ENCODE measurements around the gene NSMCE3.

NSMCE3 gene

DNA sequence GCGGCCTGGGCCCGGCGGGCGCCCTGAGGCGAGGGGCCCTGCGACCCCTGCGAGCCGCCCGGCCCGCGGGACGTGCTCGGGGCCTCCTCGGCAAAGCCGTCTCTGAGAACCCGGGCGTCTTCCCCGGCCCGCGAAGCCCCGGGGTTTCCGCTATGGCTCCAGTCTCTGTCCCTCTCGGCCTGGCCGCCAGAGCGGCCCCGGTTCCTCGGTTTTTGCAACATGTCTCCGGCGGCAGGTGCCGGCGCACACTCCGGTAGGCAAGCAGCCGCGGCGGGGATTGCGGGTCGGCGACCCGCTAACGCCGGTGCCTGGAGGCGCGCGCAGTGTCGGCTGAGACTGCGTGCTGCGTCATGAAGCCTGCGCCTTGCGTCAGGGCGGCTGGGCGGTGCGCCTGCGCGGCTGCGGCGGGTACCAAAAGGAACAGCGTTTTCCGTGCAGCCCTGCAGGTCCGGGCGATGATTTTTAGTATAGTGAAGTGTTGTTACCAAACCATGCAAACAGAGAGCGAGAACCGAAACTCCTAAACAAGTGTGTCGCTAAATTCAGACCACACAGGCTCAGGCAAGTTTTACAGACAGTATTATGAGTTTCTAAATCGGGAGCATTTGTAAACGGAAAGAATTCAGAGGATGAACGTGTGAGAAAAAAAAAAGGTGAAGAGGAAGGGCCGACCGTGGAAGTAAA is at the start of gene NSMCE3:
Gene NSMCE3, minus strand, starts transcription at position 338 of the 684 bp plus-strand sequence. Its CDS starts 117 bp downstream, at position 221.
- peak; percentile 88 for DNase-seq

DNA sequence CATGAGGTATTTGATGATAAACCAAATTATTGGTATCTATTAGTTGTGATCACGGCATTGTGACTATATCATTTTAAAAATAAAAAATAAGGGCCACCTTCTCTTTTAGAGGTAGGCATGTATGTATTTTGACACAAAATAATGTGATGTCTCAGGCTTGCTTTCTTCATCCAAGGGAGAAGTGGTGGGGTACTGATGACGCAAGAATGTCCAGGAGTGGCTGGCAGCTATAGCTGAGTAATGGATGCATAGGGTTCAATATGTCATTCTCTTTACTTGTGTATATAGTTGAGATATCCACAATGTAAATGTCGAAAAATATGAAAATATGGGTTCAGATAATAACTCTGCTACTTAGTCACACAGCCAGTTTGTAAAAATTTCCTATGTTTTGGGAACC is 46.8 kb upstream of the NSMCE3 start:
- DNase-seq: no peak

DNA sequence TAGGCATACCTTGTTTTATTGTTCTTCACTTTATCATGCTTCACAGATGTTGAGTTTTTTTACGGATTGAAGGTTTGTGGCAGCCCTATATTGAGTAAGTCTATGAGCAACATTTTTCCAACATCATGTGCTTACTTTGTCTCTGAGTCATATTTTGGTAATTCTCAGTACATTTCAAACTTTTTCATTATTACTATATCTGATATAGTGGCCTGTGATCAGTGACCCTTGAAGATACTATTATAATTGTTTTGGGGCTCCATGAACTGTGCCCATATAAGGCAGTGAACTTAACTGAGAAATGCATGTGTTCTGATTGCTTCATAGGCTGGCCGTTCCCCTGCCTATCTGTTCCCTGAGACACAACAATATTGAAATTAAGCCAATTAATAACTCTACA is 42.8 kb upstream of the NSMCE3 start:
- DNase-seq: no peak

DNA sequence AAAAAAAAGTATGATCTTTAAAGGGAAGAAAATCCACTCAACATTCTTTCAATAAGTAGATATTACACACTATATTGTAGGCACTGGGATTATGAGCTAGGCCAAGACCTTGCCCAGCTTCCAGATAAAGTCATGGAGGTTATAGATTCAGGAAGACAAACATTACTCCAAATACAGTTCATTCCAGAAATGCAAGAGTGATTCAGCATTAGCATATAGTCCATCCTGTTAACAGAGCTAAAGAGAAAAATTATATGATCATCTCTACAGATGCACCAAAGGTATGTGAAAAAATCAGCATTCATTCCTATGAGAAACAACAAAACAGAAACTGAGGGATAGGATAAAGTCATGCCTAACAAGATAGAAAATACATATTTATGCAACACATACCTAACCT is 42.1 kb upstream of the NSMCE3 start:
- DNase-seq: no peak

DNA sequence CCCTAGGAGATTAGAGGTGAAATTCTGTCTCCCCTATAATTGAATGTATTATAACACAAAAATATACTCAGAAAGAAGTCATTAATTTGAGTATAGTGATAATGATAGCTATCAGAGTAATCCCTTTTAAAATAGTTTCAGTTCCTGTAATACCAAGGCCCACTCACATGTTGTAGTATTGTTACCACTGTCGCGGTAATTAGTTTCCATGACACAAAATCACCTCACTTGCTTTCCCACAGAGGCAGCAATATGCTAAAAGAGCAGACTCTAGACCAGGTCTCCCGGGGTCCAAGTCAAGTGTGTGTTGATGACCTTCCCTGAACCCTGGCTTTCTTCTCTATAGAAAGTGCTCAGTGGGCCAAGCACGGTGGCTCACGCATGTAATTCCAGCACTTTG is 39.5 kb upstream of the NSMCE3 start:
- no peak for DNase-seq

DNA sequence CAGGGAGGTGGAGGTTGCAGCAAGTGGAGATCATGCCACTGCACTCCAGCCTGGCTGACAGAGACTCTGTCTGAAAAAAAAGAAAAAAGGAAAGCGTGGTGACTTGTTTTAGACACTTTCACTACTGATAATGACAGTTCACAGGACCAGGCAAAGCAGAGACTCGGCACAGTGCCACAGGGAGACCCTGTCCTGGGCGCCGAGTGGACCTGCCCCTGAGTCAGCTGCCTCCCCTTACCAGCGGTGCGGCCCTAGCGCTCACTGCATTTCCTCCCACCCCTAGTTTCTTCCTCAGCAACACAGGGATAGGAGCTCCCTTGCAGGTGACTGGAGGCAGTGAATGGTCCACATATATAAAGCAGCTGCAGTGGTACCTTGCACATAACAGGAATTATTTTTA is 38.7 kb upstream of the NSMCE3 start:
- no peak for DNase-seq

DNA sequence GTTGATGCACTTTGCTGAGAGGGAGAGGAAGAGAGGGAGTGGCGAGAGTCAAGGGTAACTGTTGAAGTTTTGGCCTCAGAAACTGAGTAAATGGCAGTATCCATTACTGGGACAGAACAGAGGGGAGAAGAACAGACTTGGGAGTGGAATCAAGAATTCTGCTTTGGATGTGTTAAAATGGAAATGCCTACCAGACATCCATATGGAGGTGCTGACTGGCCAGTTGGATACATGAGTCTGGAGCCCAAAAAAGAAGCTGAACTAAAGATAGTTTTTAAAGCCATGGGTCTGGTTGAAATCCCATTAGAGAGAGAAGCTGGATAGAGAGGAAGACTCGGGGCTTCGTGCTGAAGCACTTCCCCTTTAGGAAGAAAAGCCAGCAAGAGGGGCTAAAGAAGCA is 35.9 kb upstream of the NSMCE3 start:
- no peak for DNase-seq

DNA sequence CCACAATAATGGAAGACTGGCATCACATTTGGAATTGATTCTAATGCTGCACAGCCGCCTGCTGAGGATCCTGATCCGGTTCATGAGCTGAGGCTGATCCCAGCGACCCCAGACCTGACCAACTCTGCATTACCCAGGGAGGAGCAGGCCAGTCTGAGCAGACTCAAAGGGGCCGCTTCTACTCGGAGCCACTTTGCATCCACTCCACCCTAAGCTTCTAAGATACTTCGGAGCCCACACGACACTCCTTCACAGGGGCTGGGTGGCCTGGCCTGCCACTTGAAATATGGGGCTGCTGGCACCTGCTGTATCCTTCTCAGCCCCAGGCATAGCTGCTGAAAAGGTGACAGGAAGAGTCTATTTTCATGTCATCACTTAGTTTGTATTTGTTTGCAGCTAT is 33.2 kb upstream of the NSMCE3 start:
- DNase-seq: no peak

DNA sequence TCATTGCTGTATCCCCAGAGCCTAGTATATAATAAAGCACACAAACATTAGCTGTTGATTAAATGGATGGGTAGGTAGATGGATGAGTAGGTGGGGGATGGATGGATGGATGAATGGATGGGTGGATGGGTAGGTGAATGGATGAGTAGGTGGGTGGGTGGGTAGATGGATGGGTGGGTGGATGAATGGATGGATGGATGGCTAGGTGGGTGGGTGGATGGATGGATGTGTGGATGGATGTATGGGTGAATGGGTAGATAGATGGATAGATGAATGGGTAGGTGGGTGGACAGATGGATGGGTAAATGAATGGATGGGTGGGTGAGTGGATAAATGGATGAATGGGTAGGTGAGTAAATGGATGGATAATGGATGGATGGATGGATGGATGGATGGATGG is 30.2 kb upstream of the NSMCE3 start:
- DNase-seq: no peak

DNA sequence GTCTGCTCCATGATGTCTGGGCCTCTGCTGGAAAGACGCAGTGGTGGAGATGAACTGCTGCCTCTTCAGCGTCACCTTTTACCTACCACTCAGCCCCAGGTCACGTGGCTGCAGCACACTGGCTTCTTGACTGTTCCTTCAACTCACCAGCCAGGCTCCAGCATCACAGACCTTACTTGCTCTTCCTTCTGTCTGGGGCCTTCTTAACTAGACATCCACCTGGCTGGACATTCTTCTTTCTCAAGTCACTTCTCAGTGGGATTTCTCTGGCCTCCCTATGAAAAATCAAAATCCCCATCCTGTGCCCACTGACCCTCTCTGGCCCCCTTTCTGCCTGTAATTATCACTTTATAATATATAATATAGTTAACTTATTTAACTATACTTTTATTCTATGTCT is 29.7 kb upstream of the NSMCE3 start:
- DNase-seq: no peak

DNA sequence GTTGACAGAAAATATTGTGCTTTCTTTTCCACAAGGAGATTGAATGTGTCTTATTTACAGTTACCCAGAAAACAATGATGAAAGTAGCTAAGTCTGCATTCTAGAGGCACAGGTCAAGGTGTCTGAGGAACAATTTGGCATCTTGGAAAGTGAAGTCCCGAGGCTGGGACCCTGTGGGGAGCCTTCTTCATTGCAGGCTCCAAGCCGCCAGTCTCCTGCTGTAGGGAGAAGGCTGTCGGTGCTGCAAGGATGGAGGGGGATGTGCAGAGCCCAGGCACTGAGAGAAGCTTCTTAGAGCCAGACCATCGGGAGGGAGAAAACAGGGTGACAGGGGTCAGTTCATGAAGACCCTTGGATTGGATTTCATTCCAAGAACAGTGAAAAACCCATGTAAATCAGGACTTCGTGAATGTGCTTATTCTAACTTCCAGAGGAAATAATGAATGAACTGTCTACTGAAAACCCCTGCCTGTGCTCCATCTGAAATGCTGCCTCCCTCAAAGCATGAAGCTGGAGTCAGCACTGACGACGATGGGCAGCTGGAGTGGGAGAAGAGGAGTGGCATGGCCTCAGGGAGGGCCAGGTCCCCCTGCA is 25.2 kb upstream of the NSMCE3 start:
- DNase-seq: no peak

DNA sequence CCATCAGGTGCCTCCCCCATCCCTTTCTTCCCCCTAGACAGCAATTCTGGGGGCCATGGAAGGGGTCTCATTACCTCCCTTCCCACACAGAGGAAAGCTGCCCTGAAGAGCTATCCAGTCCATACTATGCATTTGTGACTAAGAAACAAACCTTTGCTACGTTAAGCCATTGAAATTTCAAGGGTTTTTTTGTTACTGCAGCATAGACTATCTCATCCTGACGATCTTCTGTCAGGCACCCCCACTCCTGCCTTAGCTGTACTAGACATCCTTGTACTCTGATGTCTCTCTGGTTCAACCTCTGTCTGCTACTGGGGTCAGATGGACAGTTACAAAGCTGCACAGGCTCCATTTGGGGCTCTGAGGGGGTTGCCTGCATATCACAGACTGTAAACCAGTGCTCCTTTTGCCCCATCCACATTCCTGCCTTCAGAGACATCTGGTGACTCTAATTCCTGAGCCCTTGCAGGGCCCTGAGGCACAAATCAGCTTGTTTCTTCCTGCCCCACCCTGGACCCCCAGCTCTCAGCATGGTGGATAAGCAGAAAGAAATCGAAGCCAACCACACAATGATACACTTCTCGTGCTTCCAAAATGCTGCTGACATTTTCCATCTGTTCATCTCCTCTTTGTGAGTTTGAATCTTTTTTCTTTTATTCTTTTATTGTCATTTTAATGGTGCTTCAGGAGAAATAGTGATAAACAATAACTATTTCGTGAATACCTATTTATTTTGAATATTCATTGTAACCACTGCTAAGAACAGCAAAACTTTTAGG is 21.6 kb upstream of the NSMCE3 start:
- DNase-seq: no peak

DNA sequence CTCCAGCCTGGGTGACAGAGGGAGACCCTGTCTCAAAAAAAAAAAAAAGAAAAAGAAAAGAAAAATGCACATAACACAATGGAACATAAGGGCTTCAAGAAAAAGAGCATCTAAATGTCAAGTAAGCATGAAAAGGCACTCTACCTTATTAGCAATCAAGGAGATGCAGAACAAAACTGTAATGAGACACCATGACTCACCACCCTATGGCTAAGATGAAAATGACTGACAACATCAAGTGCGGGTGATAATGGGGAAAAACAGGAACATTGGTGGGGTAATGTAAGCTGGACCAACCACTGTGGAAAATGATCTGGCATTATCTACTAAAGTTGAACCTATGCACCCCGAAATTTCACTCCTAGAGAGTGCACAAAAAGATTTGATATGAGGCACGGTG is 19.6 kb upstream of the NSMCE3 start:
- DNase-seq: no peak

DNA sequence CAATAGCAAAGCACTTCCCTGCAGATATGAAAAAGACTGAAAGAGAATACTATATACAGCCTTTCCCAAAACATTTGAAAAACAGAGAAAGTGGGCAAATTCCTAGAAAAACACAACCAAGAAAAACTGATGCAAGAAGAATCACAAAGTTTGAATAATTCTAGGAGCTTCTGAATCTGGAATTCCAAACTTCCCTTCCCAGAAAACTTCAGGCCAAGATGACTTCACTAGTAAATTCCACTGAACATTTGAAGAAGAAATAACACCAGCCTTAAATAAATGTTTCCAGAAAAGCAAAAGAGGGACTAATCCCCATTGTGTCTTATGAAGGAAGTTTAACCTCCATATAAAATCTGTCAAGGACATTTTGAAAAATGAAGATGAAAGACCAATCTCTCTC is 15.8 kb upstream of the NSMCE3 start:
- DNase-seq: no peak

DNA sequence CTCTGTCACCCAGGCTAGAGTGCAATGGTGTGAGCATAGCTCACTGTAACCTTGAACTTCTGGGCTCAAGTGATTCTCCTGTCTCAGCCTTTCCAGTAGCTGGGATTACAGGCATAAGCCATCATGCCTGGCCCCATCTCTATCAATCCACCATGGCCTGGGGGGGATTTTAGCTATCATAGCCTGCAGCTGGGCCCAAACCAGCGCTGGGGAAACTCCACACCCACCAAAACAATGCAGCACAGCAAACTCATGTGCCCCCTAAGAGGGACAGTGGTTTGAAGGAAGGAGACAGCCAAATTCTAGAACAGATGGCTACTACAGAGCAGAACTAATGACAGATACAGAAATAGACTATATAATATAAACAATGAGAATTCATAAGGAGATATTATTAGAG is 13.8 kb upstream of the NSMCE3 start:
- DNase-seq: no peak

DNA sequence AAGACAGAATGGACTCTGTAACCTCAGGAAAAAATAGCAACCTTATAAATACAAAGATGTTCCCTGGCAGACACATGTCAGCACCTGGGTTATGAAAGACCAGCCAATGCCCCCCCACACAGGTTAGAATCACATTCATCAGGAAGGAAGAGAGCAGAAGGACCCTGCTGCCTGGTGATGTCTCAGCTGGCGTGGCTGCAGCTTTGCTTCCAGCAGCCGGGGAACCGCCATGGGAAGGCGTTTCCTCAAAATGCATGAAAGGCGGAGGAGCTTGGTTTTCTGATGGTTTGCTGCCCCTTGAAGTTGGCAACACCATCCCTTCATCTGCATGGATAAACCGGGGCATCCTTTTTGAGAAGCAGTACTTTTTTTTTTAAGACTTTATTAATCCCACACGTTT is 10.9 kb upstream of the NSMCE3 start:
- no peak for DNase-seq

DNA sequence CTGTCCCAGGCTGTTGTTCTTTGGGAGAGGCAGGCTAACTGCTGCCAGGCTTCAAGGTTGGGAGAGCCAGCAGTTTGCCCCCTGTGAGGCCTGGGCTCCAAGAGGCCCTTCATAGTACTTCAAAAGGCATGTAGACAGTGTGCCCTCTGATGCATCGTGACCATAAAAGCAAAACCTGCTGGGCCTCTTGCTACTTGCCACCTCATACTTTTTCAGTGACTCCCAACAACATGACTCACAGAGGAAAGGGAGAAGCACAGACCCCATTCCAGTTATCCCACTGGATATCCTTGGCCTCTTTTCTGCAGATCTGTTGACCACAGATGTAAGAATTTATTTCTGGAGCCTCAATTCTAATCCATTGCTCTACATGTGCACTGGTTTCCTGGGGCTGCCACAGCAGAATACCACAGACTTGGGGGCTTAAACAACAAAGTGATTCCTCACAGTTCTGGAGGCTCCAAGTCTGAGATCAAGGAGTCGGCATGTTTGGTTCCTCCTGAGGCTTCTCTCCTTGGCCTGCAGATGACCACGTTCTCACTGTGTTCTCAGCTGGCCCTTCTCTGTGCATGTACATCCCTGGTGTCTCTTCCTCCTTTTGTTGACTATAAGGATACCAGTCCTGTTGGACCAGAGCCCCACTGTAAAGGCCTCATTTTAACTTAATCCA is 8.9 kb upstream of the NSMCE3 start:
- no peak for DNase-seq

DNA sequence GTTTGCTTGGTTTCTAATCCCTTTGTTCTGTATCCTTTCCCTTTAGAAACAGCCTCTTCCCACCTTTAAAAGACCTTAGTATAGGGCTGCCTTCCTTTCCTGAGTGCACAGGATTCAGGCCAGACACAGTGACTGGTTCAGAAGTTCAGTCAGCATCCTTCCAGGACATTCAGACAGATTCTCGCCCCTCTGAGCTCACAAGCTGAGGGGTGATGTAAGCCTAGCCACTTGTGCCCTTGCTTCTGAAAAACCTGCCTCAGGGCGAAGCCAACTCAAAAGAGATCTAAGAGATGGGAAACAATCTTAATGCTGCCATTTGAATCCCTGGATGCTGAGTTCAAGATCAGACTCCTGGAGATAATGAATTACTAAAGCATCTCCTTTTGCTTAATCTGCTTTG is 6.7 kb upstream of the NSMCE3 start:
- DNase-seq: no peak

DNA sequence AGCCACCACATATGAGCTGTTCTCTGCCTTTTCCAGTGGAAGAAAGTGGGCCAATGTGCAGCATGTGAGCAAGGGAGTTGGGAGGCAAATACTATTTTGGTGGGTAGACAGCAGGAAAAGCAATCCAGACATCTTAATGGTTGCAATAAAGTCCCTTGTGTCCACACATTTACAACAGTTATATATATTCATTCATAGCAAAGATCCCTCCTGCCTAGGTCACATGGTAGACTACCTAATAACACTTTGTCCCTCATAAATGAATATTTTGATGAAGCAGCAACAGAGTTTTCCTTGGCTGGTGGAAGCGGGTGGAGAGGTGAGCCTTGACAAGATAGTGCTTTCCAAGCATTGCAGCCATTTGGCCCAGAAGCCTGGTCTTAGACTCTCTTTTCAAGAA is 6.2 kb upstream of the NSMCE3 start:
- DNase-seq: no peak

DNA sequence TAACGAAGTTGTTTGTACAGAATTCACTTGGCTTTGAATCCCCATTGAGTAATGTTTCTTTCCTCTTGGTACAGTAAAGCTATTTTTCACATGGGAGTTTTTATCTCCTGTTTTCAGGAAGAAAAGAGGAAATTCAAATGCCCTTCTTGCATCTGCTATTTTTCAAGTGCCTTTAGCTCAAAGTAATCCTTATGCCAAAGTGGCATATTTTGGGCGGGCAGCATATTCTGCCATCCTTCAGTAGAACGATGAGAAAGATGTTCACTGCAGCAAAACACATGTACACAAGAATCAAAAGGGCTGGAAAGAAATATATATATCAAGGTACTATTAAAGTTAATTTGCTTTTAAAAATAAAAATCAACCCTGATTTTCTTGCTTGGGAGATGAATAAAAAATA is 5.3 kb upstream of the NSMCE3 start:
- DNase-seq: no peak

DNA sequence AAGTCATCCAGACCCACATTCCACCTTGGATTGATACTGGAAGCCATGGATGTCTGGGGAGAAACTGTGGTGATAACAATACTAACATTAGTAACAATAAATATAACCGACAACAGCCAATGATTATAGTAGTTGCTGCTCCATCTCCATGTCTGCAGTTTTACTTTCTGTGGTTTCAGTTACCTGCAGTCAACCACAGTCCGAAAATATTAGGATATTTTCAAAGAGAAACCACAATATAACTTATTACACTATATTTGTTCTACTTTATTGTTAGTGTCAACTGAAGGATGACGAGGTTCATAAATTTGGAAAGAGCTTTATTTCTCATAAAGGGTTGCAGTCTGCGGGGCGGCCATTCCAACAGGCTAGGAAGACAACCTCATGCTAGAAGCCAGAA is 2.6 kb upstream of the NSMCE3 start:
- no peak for DNase-seq

DNA sequence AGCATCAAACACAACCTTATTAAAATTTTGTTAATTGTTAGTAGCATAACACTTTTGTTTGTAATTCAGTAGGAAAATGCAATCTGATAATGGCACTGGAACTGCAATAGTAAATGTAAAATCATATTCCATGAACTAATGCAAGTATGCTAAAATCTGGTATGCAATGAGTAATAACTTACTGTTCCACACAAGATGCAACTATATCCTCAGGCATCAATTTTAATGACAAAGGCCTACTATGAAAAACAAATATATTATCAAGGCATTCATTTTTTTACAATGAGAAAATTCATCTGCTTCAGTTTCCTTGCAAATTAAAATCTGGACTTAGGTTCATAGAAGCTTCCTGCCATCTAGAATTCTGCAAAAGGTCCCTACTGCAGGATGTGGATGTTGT is 1.4 kb upstream of the NSMCE3 start:
- no peak for DNase-seq

DNA sequence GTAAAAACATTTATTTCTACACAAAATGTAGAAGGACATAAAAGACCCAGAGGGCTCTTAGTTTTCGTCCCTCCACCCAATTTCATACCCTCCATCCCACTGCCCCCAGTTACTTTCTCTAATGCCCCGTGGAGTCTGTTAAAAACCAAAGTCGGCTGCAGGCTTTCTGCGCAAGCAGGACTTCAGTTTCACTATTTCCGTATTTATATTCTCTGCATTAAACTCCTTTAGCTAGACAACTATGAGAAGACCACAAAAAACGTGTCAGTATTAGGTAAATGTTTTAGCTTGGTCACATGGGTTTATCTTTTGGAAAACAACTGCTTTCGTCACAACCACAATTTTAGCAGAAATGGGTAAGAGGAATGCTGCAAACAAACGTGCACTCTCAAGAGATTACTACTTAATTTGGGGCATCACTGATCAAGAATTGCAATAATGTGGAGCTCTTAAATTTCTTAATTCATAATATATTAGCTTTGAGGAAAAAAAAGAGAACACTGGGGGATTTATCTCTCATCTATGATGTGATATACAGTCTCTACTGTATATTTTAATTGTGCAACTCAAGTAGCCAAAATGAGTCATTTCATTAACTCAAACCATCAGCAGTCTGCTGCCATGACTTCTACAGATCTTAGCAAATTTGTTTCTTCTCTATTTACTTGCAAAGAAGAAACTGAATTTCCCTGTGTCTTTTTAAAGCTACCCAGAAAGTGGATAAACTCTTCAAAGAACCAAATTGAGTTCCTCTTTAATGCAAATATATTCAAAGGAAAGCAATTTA is 740 bp upstream of the NSMCE3 start:
- DNase-seq: no peak
